Thyroid gland (tissue), 4 donors: ENCODE measurements around the gene KIF27.

Experiments
- CTCF ChIP-seq, 6 experiments: fragments of 200-600 bp in 3 of 6; fragments of 450-650 bp in 3 of 6; sonication (generic) in 3 of 6; IDR thresholded peaks; one replicate each; pipeline ENCODE4 v1.5.1; 2016 to 2019; ENCODE audit warnings: antibody characterized with exemption in 6 of 6, mild to moderate bottlenecking in 2 of 6, inconsistent platforms in 1 of 6, moderate library complexity in 1 of 6
- POLR2A ChIP-seq, 2 donors: fragments of 450-650 bp; IDR thresholded peaks; one replicate each; pipeline ENCODE4 v1.6.1; 2017; ENCODE audit warnings: antibody characterized with exemption in 2 of 2, mild to moderate bottlenecking in 2 of 2, moderate library complexity in 1 of 2

DNA sequence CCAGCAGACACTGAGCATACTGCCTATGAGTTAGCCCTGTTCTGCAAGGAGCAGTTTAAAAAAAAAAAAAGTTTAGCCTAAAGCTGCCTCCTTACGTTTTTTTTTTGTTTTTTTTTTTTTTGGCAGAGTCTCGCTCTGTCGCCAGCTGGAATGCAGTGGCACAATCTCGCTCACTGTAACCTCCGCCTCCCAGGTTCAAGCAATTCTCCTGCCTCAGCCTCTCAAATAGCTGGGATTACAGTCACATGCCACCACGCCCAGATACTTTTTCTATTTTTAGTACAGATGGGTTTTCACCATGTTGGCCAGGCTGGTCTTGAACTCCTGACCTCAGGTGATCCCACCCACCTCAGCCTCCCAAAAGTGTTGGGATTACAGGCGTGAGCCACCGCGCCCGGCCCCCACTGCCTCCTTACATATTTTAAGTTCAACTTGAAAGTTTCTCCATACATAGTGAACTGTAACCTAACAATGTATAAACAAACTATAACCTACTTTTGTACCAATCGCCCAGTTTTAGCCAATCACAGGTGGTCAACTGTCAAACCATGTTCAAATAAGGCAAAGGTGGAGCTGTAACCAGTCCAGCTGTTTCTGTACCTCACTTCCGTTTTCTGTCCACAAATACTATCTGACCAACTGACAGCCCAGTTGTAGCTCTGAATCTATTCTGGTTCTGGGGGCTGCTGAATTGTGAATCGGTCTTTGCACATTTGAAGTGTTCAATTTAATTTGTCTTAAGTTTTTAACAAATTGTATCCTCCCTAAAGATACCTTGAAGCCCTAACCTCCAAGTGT, 120.8 kb downstream of the KIF27 start:
- TF ChIP-seq POLR2A (IDR thresholded peaks at IDR 0.05) (no peak), CTCF (IDR thresholded peaks at IDR 0.05) (no peak)
